Activated gamma-delta T cell (primary cell): ENCODE measurements around the gene OSR1.
"Not testable (repeated sequence)": the region's sequence is repeated elsewhere in the genome, so short reads cannot be mapped to it uniquely, and the experiment has no call there.

ENCODE experiments used
- DNase-seq: peaks from one replicate; lab custom pipeline; 2025; lab: John Stamatoyannopoulos, UW
- total RNA-seq, 2 donors: gene quantifications; one replicate each; lab custom pipeline; 2026; lab: John Stamatoyannopoulos, UW

The OSR1 gene
- 0.13 to 0.20 reads per million in 2 donors for total RNA-seq

GRCh38 chr2:19358242-19359020, at the start of gene OSR1:
TSS of gene OSR1 (minus strand) at chr2:19358623. CDS start at chr2:19353805, 4,818 bp downstream.
- no peak for DNase-seq

- DNase-seq, result no peak
These were observed 45.4 kb upstream of the OSR1 start for GRCh38 chr2:19403785-19404184.

GRCh38 chr2:19392191-19392590, 33.8 kb upstream of the OSR1 start:
- DNase-seq, result no peak

- not testable (repeated sequence) for DNase-seq
These were observed 31.0 kb upstream of the OSR1 start for GRCh38 chr2:19389469-19389868.

GRCh38 chr2:19380532-19380931, 22.1 kb upstream of the OSR1 start:
- no peak for DNase-seq

GRCh38 chr2:19378939-19379338, 20.5 kb upstream of the OSR1 start:
- DNase-seq, result no peak

- no peak for DNase-seq
These were observed 19.3 kb upstream of the OSR1 start for GRCh38 chr2:19377717-19378116.

- DNase-seq, result no peak
These were observed 14.9 kb upstream of the OSR1 start for GRCh38 chr2:19373352-19373751.

GRCh38 chr2:19371996-19372582, 13.7 kb upstream of the OSR1 start:
- DNase-seq, result no peak

GRCh38 chr2:19369341-19369955, 11.0 kb upstream of the OSR1 start:
- DNase-seq, result no peak

GRCh38 chr2:19368760-19369159, 10.3 kb upstream of the OSR1 start:
- no peak for DNase-seq

GRCh38 chr2:19367326-19367725, 8.9 kb upstream of the OSR1 start:
- DNase-seq, result no peak

- no peak for DNase-seq
These were observed 6.7 kb upstream of the OSR1 start for GRCh38 chr2:19365126-19365525.

- DNase-seq, result no peak
These were observed 5.6 kb upstream of the OSR1 start for GRCh38 chr2:19364014-19364413.

- DNase-seq, result no peak
These were observed 5.0 kb upstream of the OSR1 start for GRCh38 chr2:19363474-19363778.

GRCh38 chr2:19362755-19363473, 4.5 kb upstream of the OSR1 start:
- DNase-seq, result peak; percentile 21

- DNase-seq, result no peak
These were observed 3.8 kb upstream of the OSR1 start for GRCh38 chr2:19362094-19362754.

GRCh38 chr2:19361325-19361990, 3.0 kb upstream of the OSR1 start:
- DNase-seq, result no peak

GRCh38 chr2:19360966-19361321, 2.5 kb upstream of the OSR1 start:
- no peak for DNase-seq

GRCh38 chr2:19360266-19360965, 2.0 kb upstream of the OSR1 start:
- no peak for DNase-seq

- DNase-seq, result no peak
These were observed 1.0 kb upstream of the OSR1 start for GRCh38 chr2:19359456-19359855.
